GM19372 (cell line): ENCODE results near the gene MEGF9.

ENCODE experiments used
- ATAC-seq: cut with Tn5 transposase; IDR thresholded peaks from one replicate; pipeline ENCODE4 v1.9.1; 2021; ENCODE audit warnings: mild to moderate bottlenecking, low read depth, moderate library complexity; ENCODE audit not compliant: unreplicated experiment

Gene MEGF9

GRCh38 chr9:120734607-120735410 lies 20.5 kb upstream of the MEGF9 start:
- no peak for ATAC-seq

DNA sequence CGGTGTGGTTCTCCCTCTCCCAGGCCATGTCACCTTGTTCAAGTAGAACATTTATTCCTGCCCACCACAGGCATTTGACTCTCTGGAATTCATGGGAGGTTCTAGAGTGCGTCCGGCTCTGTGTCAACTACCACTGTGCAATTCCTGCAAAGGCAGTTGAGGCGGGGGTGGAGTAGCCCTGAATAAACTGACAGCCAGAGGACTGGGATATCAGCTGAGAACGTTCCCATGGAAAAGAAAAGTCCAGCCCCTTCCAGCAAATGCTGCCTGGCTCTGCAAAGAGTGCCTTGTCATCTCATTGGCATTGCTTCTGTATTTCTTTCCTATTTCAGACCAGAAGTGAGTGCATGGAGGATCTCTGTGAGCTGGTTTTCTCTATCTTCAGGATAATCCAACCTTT lies 18.9 kb upstream of the MEGF9 start:
- ATAC-seq: no peak

DNA sequence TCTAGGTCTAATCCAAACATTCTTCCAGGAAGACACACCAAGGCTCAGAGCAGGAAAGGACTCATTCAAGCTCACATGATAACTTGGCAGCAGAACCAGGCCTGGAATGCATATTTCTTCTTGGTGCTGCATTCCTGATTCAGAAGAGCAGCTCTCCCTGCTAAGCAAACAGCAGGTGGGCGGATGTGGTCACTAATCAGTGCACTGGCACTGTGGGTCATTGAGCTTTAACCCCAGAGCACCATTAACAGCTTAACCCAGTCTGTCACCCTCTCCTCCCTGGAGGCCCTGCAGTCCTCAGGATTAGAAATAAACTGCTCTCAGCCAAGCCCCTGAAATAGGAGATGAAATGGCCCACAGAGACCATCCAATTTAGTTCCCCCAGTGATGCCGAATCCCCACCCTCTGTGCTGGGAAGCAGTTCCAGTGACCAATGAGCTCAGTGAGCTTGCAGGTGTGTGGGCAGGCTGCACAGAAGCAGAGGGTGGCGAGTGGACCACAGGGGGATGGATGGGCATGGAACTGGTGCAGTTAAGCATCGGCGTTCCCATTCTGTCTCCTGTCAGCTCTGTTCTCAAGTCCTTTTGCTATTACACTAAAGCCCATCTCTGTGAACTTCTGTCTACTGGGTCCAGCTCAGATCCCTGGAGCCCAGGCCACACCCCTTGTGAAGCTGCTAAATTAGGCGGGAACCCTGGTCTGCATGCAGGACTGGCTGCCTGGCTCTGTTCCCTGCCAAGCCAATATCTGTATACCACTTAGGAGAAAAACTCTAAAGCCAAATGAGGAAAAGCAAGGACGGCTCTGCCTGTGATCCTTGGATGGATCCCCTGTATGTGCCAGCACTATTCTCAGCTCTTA lies 16.6 kb upstream of the MEGF9 start:
- ATAC-seq: no peak

- ATAC-seq: no peak
Observed at GRCh38 chr9:120729791-120730241, 15.5 kb upstream of the MEGF9 start.

- ATAC-seq: no peak
Observed at GRCh38 chr9:120726484-120726883, 12.2 kb upstream of the MEGF9 start.

- no peak for ATAC-seq
Observed at GRCh38 chr9:120725907-120726306, 11.6 kb upstream of the MEGF9 start.

GRCh38 chr9:120724757-120725400 lies 10.6 kb upstream of the MEGF9 start:
- ATAC-seq: no peak

- no peak for ATAC-seq
Observed at GRCh38 chr9:120723565-120723964, 9.3 kb upstream of the MEGF9 start.

DNA sequence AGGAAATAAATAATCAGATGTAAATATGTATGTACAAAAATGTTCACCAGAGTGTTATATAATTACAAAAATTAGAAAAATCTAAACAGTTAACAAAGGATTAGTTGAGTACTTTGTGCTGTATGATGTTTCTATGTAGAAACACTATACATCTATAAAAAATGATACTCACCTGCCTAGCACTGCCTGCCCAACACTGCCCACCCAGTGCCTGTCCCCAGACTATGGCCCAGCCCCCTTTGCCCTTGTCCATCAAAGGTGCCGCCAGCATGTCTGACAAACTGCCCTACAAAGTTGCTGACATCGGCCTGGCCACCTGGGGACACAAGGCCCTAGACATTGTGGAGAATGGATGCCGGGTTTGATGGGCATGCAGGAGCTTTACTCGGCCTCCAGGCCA lies 6.1 kb upstream of the MEGF9 start:
- no peak for ATAC-seq

DNA sequence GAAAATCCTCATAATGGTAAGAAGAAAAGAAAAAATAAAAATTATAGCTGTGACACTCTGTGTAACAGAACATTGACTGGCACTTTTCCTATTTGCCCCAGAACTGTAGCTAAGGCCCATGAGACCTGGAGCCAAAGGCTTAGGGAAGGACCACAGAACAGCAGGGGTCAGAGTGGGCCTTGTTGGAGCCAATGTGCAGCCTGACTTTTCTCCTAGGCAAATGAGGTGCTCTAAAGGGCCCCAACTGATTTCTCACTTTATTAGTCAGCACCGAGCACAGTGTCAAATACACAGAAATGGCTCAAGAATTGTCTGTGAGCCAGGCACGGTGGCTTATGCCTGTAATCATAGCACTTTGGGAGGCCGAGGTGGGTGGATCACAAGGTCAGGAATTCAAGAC lies 4.0 kb upstream of the MEGF9 start:
- ATAC-seq: no peak

GRCh38 chr9:120717176-120717575 lies 2.9 kb upstream of the MEGF9 start:
- ATAC-seq: no peak

DNA sequence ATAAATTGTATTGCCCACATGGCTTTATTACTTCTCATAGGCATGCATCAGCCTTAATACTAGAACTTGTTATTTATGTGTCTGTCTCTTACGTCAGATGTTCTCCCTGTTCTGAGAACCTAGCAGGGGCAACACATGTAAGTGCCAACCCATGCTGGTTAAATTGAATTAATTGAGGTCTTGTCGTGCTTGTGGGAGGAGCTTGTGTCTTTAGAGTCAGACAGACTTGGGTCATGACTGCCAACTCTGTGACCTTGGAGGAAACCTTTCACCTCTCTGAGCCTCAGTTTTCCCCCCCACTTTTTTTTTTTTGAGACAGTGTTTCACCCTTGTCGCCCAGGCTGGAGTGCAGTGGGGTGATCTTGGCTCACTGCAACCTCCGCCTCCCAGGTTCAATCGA lies 2.2 kb upstream of the MEGF9 start:
- ATAC-seq: no peak

DNA sequence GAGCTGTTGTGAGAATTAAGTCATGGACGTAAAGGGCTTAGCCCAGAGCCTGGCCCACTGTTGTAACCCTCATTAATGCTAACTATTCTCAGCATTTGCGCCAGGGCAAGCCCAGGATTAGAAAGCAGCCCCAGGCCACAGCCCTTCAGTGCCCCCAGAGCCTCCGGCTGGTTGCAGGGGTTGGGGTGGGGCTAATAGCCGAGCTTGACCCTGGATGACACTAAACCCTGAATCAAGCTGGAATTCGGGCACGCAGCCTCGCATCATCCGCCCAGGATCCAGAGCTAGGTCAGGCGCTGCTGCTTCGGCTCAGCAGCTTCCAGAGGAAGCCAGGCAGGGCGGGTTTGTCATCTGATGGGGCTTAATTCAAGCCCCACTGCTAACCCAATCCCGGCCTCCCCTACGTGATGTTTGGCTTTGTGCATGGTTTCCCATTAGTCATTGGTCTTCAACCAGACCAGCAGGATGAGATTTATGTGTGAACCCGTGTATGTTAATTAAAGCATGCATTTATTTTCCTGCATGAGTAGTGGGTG lies 1.2 kb upstream of the MEGF9 start:
- no peak for ATAC-seq

- no peak for ATAC-seq
Observed at GRCh38 chr9:120714846-120715388, 647 bp upstream of the MEGF9 start.

GRCh38 chr9:120713257-120714087 lies 798 bp downstream of the MEGF9 start:
- ATAC-seq: no peak

DNA sequence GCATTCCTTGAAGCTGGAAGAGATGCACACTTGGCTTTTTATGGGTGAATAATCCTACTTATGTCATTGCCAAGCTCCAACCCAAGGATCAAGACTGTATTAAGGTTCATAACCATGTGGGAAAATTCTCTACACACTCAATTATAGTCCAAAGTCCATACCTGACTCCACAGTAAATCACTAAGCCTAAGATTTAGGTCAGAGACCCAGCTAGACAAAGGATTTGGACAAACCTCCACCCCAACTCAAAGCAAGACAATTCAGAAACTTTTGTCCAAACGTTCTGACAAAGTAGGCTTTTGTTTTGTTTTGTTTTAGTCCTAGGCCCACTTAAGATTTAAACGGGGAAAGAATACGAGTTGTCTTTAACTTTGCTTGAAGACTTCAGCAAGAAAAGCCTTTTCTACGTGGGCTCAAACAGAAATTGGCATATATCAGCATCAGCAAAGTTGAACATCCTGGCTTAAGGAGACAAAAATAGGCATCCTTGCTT lies 1.7 kb downstream of the MEGF9 start:
- no peak for ATAC-seq

DNA sequence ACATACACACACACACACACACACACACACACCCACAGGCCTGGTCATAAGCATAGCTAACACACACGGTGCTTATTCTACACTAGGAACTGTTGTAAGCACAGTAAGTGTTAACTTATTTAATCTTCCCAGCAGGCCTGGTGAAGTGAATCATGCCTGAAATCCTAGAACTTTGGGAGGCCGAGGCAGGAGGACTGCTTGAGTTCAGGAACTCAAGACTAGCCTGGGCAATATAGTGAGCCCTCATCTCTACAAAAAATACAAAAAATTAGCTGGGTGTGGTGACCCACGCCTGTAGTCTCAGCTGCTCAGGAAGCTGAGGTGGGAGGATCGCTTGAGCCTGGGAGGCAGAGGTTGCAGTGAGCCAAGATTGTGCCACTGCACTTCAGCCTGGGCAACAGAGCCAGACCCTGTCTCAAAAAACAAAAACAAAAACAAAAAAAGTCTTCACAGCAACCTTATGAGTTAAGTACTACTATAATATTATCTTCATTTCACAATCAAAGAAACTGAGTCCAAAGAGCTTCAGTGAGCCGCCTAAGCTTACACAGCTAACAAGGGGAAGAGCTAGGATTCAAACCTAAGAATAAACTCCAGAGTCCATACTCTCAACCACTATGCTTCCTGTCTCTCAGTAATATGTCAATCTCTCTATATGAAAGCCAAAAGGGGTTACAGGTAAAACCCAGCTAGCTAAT lies 2.3 kb downstream of the MEGF9 start:
- no peak for ATAC-seq

- ATAC-seq: no peak
Observed at GRCh38 chr9:120711354-120711753, 2.9 kb downstream of the MEGF9 start.
